HepG2 (cell line): ENCODE measurements around the gene MUC13.

ENCODE experiments used
- RBM22 ChIP-seq: fragments of 200-400 bp; formaldehyde crosslinking; optimal IDR thresholded peaks from 2 replicates; pipeline ENCODE3; 2017; ENCODE audit warnings: mild to moderate bottlenecking, low read length, moderate library complexity
- ZNF24 ChIP-seq: fragments of 450-650 bp; IDR thresholded peaks from 2 replicates; pipeline ENCODE4 v1.6.1; 2017; ENCODE audit warnings: antibody characterized with exemption, mild to moderate bottlenecking

GRCh38 chr3:124928333-124929202 is 6.0 kb downstream of the MUC13 start:
- TF ChIP-seq ZNF24 (no peak), RBM22 (no peak)
